Ascending aorta (tissue), 2 donors: ENCODE results near the gene SLC4A11. TPM values are rescaled to one million over a fixed set of nuclear protein-coding genes. Genes with fewer than 3 reads are reported as not detected.

ENCODE experiments used
- DNase-seq, 2 donors: peaks; one replicate each; pipeline ENCODE4 v3.0.0-alpha.2; 2019; ENCODE audit warnings: low spot score in 2 of 2
- H3K27ac ChIP-seq, 2 donors: fragments of 200-600 bp; sonication (generic); one replicate each; pipeline ENCODE4 v1.5.1; 2016 to 2017; ENCODE audit warnings: mild to moderate bottlenecking in 1 of 2
- H3K27me3 ChIP-seq: fragments of 200-600 bp; sonication (generic); one replicate; pipeline ENCODE4 v1.5.1; 2017
- H3K36me3 ChIP-seq, 2 donors: fragments of 200-600 bp; sonication (generic); one replicate each; pipeline ENCODE4 v1.5.1; 2016
- H3K4me1 ChIP-seq, 2 donors: fragments of 200-600 bp; sonication (generic); one replicate each; pipeline ENCODE4 v1.5.1; 2016 to 2017; ENCODE audit warnings: mild to moderate bottlenecking in 1 of 2
- H3K4me3 ChIP-seq, 2 donors: fragments of 200-600 bp; sonication (generic); one replicate each; pipeline ENCODE4 v1.5.1; 2016 to 2017; ENCODE audit warnings: mild to moderate bottlenecking in 1 of 2
- H3K9me3 ChIP-seq, 2 donors: fragments of 200-600 bp; sonication (generic); one replicate each; pipeline ENCODE4 v1.5.1; 2016
- intact Hi-C: fragments of 100-400 bp; cut with DNase I; formaldehyde crosslinking; loops from one replicate; pipeline ENCODE4 v1.15.1; 2023
- total RNA-seq: library from RNA; depleted of rRNA; stranded (reverse); fragments of >200 nt; gene quantifications from one replicate; pipeline ENCODE4 v1.1.0, GENCODE V29; 2016
- TF ChIP-seq, protein P1 (sequence below), 3 experiments: fragments of 200-600 bp in 2 of 3; fragments of 450-650 bp in 1 of 3; sonication (generic) in 2 of 3; IDR thresholded peaks; one replicate each; pipeline ENCODE4 v1.5.1; 2016 to 2019; ENCODE audit warnings: antibody characterized with exemption in 3 of 3, mild to moderate bottlenecking in 1 of 3, moderate library complexity in 1 of 3

Gene SLC4A11
- total RNA-seq, 1 donor from 2014 or later, result 1.6 TPM

DNA sequence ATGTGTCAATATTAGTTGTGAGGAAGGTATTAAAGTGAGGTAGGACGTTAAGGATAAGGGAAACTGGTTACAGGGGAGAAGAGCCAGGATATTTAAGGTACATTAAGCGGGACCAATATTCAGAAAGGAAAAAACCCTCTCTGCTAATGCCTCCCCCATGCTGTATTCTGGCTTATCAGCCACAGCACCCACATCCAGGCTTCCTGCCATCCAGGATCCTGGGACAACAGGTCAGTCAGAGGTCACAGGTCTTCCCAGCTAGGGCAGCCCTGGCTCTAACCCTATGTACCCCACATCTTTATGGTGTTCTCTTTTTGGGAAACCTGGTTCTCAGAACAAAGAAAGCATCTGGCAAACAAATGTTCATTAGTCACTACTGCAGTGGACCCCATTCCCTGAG is 39.8 kb downstream of the SLC4A11 start:
- peaks cover 58 to 68% of the 10 kb centered on the region in 2 donors for H3K36me3 ChIP-seq
- intact Hi-C loops, result no loop called here
- no peak for DNase-seq

DNA sequence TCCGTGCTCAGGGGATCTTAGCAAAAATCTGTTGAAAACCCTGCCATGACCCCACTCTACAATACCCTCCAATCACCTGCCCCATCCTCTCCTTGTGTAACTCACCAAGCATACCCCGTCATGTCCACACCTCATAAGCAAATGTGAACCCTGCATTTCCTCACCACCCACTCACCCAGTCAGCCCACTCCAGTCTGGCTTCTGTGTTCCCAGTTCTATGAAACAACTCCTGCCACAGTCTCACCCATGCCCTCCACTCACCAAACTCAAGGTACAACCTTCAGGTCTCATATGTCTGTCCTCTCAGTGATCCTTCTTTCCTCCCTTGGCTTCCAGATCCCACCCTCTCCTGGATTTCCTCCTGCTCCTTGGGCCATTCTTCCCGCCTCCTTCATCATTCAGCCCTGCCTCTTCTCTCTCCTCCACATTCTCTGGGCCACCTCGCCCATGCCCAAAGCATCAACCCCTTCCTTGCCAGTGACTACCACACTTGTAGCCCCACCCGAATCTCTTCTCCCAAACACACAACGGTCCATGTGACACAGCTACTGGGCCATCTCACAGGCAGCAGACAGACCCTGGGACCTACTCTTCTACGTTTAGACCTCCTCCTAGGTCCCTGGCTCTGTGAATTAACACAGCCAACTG is 43.3 kb downstream of the SLC4A11 start:
- TF ChIP-seq, protein P1, sequence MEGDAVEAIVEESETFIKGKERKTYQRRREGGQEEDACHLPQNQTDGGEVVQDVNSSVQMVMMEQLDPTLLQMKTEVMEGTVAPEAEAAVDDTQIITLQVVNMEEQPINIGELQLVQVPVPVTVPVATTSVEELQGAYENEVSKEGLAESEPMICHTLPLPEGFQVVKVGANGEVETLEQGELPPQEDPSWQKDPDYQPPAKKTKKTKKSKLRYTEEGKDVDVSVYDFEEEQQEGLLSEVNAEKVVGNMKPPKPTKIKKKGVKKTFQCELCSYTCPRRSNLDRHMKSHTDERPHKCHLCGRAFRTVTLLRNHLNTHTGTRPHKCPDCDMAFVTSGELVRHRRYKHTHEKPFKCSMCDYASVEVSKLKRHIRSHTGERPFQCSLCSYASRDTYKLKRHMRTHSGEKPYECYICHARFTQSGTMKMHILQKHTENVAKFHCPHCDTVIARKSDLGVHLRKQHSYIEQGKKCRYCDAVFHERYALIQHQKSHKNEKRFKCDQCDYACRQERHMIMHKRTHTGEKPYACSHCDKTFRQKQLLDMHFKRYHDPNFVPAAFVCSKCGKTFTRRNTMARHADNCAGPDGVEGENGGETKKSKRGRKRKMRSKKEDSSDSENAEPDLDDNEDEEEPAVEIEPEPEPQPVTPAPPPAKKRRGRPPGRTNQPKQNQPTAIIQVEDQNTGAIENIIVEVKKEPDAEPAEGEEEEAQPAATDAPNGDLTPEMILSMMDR (IDR thresholded peaks at IDR 0.05), result no peak
- Histone ChIP-seq H3K27ac (no peak overlapping the region), H3K27me3 (no peaks in the 10 kb centered on the region), H3K36me3 (peaks cover 79 to 96% of the 10 kb centered on the region in 2 donors), H3K4me3 (no peak overlapping the region), H3K9me3 (no peaks in the 10 kb centered on the region), H3K4me1 (no peaks in the 10 kb centered on the region)
- intact Hi-C loops, result no loop called here
- DNase-seq, result no peak

More for the DNA sequence above, 39.8 kb downstream of the SLC4A11 start:
- peaks cover 7 to 10% of the 10 kb centered on the region in 2 donors for H3K4me1 ChIP-seq
- no peak overlapping the region for H3K4me3 ChIP-seq
- no peaks in the 10 kb centered on the region for H3K27me3 ChIP-seq
- H3K9me3 ChIP-seq, result no peaks in the 10 kb centered on the region
- TF ChIP-seq, protein P1 (IDR thresholded peaks at IDR 0.05), result no peak
- H3K27ac ChIP-seq, result no peak overlapping the region

DNA sequence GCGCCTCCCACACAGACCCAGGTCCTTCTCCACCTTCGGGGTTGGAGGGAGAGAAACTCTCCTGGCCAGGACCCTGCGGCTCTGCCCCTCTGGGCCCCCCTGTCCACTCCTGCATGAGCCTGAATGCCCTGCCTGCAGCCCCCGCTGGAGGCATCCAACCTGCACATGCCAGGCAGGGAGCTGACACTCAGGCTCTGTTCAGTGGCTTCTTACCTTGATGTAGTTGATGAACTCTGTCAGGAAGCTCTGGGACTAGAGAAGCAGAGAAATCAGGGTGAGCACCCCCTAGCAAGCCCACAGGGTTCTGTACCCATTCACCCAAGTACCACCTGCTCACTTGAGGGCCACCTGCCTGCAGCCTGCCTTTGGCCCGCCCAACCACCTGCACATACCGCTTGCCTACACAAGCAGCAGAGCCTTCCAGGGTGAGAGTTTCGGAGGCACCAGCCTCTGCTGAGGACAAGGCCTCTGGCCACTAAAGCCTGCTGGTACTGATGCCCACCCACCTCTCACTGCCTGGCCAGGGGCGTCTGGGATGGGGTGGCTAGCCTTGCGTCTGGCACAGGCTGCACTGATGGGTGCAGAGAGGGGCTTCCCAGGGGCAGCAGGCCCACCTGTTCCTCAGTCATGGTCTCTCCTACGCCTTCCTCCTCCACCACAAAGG is 44.2 kb downstream of the SLC4A11 start:
- peaks cover 74 to 97% of the 10 kb centered on the region in 2 donors for H3K36me3 ChIP-seq

DNA sequence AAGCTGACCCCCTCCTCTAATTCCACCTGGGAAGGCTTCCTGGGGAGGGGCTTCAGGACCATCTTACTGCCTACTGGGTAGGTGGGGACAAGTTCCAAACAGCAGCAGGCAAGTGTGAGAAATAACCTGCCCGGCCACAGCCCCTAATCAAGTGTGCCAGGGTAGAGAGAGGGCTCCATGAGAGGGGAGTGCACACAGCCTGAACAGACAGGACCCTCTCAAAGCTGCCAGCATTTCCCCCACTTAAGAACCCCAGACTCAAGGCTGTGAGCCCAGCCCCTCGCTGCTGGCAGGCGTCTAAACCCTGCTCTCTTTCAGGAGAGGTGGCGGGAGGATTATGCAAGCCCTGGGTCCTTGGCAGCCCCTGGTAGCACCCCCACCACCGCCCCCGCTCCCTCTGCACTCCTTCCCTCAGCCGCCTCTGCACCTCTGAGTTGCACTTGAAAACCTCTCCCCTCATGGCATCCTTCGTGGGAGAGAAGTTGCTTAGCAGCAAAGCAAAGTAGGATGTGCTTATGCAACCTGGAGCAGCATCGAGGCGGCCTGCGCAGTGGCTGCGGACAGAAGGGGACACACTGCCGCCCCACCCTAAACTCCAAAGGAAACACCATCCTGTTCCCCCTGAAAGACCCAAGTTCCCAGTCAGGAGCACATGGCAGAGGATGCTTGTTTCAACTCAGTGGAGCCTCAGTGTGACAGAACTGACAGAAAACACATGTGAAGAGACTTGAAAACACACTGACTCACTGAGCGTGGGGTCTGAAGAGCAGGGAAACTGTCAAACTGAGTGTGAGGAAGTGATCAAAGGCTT is 45.0 kb downstream of the SLC4A11 start:
- Histone ChIP-seq H3K36me3 (peaks cover 69 to 94% of the 10 kb centered on the region in 2 donors), H3K27ac (no peak overlapping the region), H3K4me1 (no peaks in the 10 kb centered on the region), H3K4me3 (no peak overlapping the region), H3K27me3 (no peaks in the 10 kb centered on the region), H3K9me3 (no peaks in the 10 kb centered on the region)
- no peak for DNase-seq
- TF ChIP-seq, protein P1 (IDR thresholded peaks at IDR 0.05), result no peak
- intact Hi-C loops, result no loop called here

More for the DNA sequence above, 44.2 kb downstream of the SLC4A11 start:
- DNase-seq, result no peak
- no peak overlapping the region for H3K27ac ChIP-seq
- intact Hi-C loops, result no loop called here
- TF ChIP-seq, protein P1 (IDR thresholded peaks at IDR 0.05), result no peak
- H3K9me3 ChIP-seq, result no peaks in the 10 kb centered on the region
- H3K27me3 ChIP-seq, result no peaks in the 10 kb centered on the region
- H3K4me1 ChIP-seq, result no peaks in the 10 kb centered on the region
- H3K4me3 ChIP-seq, result no peak overlapping the region

DNA sequence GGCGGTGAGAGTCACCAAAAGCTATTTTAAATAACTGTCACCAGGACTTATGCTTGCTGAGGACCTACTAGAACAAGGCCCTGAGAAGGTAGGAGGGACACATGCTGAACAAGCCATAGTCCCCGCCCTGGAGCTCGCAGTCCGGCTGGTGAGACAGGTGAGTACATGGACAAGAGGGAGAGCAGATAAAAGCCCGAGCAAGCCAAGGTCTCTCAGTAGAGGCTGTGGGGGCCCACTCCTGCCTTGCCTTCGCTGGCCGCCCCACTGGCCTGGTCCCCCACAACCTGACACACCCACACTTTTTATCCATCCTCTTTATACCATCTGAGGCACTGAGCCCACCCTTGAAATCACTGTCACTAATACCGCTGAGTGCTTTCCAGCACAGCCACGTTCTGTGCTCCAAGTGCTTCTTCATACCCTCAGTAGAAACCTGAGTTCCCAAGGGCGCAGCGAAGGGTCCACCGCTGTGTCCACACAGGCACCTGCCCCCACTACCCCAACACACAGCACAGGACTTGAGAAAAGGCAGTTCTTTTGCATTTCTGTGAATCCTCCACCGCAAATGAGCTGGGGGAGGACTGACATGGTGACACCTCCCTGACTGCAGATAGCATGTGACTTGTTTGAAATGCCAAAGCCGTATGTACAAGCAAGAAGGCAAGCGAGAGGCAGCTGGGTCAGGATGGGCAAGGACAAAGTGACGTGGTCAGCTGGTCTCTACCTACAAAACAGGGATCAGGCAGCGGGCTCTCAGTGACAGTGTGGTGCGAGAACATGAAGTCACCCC is 46.6 kb downstream of the SLC4A11 start:
- peaks cover 56 to 82% of the 10 kb centered on the region in 2 donors for H3K36me3 ChIP-seq
- intact Hi-C loops, result no loop called here
- DNase-seq, result no peak

More for the DNA sequence above, 46.6 kb downstream of the SLC4A11 start:
- H3K4me1 ChIP-seq, result no peaks in the 10 kb centered on the region
- H3K27ac ChIP-seq, result no peak overlapping the region
- H3K9me3 ChIP-seq, result no peaks in the 10 kb centered on the region
- H3K4me3 ChIP-seq, result no peak overlapping the region
- TF ChIP-seq, protein P1 (IDR thresholded peaks at IDR 0.05), result no peak
- H3K27me3 ChIP-seq, result no peaks in the 10 kb centered on the region
